Small intestine (tissue), 16 donors: ENCODE data around the gene EHF. TPM values are rescaled to one million over a fixed set of nuclear protein-coding genes. Genes with fewer than 3 reads are reported as not detected.

ENCODE experiments used
- DNase-seq, 2 donors: peaks; one replicate each; pipeline versions ENCODE4 v3.0.0 to v3.0.0-alpha.2; 2013
- FAIRE-seq: peaks from 2 replicates; lab custom pipeline; 2012; peaks lifted over from hg19 to GRCh38; lab: Jason Lieb, UNC
- H3K27ac ChIP-seq, 3 donors: one replicate each; pipeline ENCODE4 v1.5.1; 2013; ENCODE audit warnings: low read length in 2 of 3, mild to moderate bottlenecking in 2 of 3, control low read depth in 1 of 3, inconsistent platforms in 1 of 3, low read depth in 1 of 3, moderate library complexity in 1 of 3
- H3K27me3 ChIP-seq, 3 donors: one replicate each; pipeline ENCODE4 v1.6.1; 2013; ENCODE audit warnings: low read length in 3 of 3, inconsistent platforms in 1 of 3; ENCODE audit not compliant: control insufficient read depth in 3 of 3, insufficient read depth in 3 of 3
- H3K36me3 ChIP-seq, 3 donors: one replicate each; pipeline ENCODE4 v1.6.1; 2013; ENCODE audit warnings: low read length in 3 of 3, inconsistent platforms in 1 of 3, low read depth in 1 of 3, mild to moderate bottlenecking in 1 of 3, moderate library complexity in 1 of 3; ENCODE audit not compliant: control insufficient read depth in 3 of 3, insufficient read depth in 2 of 3
- H3K4me1 ChIP-seq, 3 donors: one replicate each; pipeline ENCODE4 v1.6.1; 2013; ENCODE audit warnings: low read length in 2 of 3, inconsistent platforms in 1 of 3, low read depth in 1 of 3, mild to moderate bottlenecking in 1 of 3, moderate library complexity in 1 of 3; ENCODE audit not compliant: control insufficient read depth in 3 of 3, insufficient read depth in 2 of 3
- H3K4me3 ChIP-seq, 3 donors: one replicate each; pipeline ENCODE4 v1.5.1; 2013; ENCODE audit warnings: low read length in 3 of 3, control low read depth in 1 of 3, inconsistent platforms in 1 of 3, low read depth in 1 of 3, mild to moderate bottlenecking in 1 of 3, moderate library complexity in 1 of 3
- H3K9me3 ChIP-seq, 2 donors: one replicate each; pipeline ENCODE4 v1.6.1; 2013; ENCODE audit warnings: low read depth in 1 of 2, low read length in 1 of 2; ENCODE audit not compliant: control insufficient read depth in 2 of 2, insufficient read depth in 1 of 2
- WGBS, 3 donors: extraction: QIAGEN DNeasy Blood & Tissue Kit; methylation state at CpG; one replicate each; pipeline ENCODE4 v1.1.7; 2013; 5-methylcytosine and 5-hydroxymethylcytosine counted together
- long read RNA-seq, 10 donors: transcript quantifications; one replicate each; lab custom pipeline, GENCODE V29; 2026
- polyA plus RNA-seq, 4 donors: library from polyadenylated mRNA; stranded (reverse) in 3 of 4; unstranded in 1 of 4; fragments of 200-250 nt in 3 of 4; fragments of 120-200 nt in 1 of 4; gene quantifications; one replicate each; pipeline versions ENCODE4 v1.2.1 to v1.2.3, GENCODE V29; 2013
- donor health status: healthy with polysubstance abuse.
- donor health status: control.
- donor health status: control.
- donor health status: Bipolar disorder and iron deficiency.
- donor health status: healthy.

The EHF gene
- 10 to 100 TPM in 3 of 4 donors, 1 to 10 TPM in 1; 7.3 to 54.1 (median 26.2) TPM for polyA plus RNA-seq
- long read RNA-seq, donor 1, partial matches to known transcripts, result 0 of 1 reads
- long read RNA-seq, donor 1, other reads (novel, unspliced or antisense), result 0 of 1 reads
- long read RNA-seq, donor 2, partial matches to known transcripts, result 0 of 1 reads
- long read RNA-seq, donor 2, other reads (novel, unspliced or antisense), result 0 of 1 reads
- long read RNA-seq, donor 3, result 0 reads
- long read RNA-seq, donor 4, result 0 reads
- long read RNA-seq, donor 5, result 0 reads
- long read RNA-seq, donor 6, result 0 reads
- long read RNA-seq, donor 7, result 0 reads
- long read RNA-seq, donor 8, partial matches to known transcripts, result 0 of 1 reads
- long read RNA-seq, donor 8, other reads (novel, unspliced or antisense), result 0 of 1 reads
- long read RNA-seq, donor 9, partial matches to known transcripts, result 0 of 1 reads
- long read RNA-seq, donor 9, other reads (novel, unspliced or antisense), result 0 of 1 reads
- long read RNA-seq, donor 10, transcript EHF-201 (9 exons, 3,150 nt), result major isoform, 5 of 7 reads
- long read RNA-seq, donor 10, partial matches to known transcripts, result 0 of 7 reads
- long read RNA-seq, donor 10, other reads (novel, unspliced or antisense), result 0 of 7 reads

DNA sequence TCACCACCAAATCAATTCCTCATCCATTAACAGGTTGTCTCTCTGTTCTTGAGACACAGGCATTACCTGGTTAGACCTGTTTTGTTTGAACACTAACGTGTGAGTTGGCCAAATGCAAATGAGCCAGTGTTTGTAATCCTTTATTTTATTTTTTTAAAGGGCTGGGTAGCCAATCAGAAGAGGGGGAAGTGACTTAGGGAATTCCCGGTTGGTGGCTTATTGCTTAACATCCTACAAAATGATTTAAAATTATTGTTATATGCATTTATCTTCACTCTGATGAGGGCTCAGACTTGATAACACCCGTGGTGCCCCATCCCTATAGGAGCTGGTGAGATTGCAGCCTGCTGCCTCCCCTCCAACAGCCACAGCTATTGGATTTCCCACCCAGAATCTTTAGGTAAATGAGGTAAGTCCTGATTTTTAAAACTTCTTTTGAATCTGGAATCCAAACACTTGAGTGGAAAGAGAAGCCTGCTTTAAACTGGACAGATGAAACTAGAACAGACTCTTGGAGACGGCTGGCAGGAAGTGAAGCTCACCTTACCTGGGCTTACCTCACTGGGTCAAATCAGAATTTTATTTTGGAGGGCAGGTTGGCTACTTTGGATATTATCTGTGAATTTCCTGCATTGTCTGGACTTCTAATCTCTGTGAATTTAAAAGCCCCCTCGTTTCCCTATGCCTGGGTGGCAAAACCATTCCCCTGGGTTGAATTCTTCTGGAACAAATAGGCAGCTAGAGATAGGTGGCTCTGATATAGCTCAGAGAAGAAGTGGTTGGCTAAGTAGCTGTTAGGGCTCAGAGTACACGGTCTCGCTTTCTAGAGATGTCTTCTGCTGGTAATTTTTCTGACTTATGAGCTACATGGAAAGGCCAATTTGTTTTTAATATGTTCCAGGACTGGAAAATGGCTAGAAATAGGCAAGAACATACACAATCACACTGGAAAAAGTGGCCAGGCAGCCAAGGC lies at the start of gene EHF:
Gene EHF (plus strand): TSS at position 274 of the 973 bp plus-strand sequence. CDS start 21,538 bp downstream, outside the sequence.
- no peaks in the 10 kb centered on the region for H3K36me3 ChIP-seq
- FAIRE-seq (no peak), DNase-seq (peak; percentile 62 to 74)
- H3K9me3 ChIP-seq, result peaks cover 0 to 10% of the 10 kb centered on the region in 2 donors
- 9 to 41% (median 28%) methylated on average over 7 of the region's 7 CpGs for WGBS, 3 donors
- peak within 1 kb of the TSS in 2 of 3 donors; percentile 2 to 37 for H3K4me3 ChIP-seq
- peak within 1 kb of the TSS; percentile 22 to 88 (median 45) for H3K27ac ChIP-seq
- no peaks in the 10 kb centered on the region for H3K27me3 ChIP-seq
- peaks cover 0 to 18% (median 2%) of the 10 kb centered on the region in 3 donors for H3K4me1 ChIP-seq

GRCh38 chr11:34573537-34573936 lies 47.4 kb upstream of the EHF start:
- no peaks in the 10 kb centered on the region for H3K9me3 ChIP-seq
- no peaks in the 10 kb centered on the region for H3K36me3 ChIP-seq
- H3K27me3 ChIP-seq, result no peaks in the 10 kb centered on the region
- no peak overlapping the region for H3K4me3 ChIP-seq
- FAIRE-seq (no peak), DNase-seq (no peak)
- no peak overlapping the region for H3K27ac ChIP-seq
- 92 to 99% (median 95%) methylated on average over 7 of the region's 7 CpGs for WGBS, 3 donors
- no peaks in the 10 kb centered on the region for H3K4me1 ChIP-seq

- WGBS, 3 donors, result 54 to 65% (median 57%) methylated on average over 4 of the region's 4 CpGs
- H3K9me3 ChIP-seq, result no peaks in the 10 kb centered on the region
- no peak overlapping the region for H3K27ac ChIP-seq
- no peaks in the 10 kb centered on the region for H3K36me3 ChIP-seq
- H3K4me1 ChIP-seq, result no peaks in the 10 kb centered on the region
- H3K4me3 ChIP-seq, result no peak overlapping the region
- no peak for FAIRE-seq
- H3K27me3 ChIP-seq, result no peaks in the 10 kb centered on the region
- DNase-seq, result no peak
Observed at GRCh38 chr11:34575261-34575660, 45.6 kb upstream of the EHF start.

DNA sequence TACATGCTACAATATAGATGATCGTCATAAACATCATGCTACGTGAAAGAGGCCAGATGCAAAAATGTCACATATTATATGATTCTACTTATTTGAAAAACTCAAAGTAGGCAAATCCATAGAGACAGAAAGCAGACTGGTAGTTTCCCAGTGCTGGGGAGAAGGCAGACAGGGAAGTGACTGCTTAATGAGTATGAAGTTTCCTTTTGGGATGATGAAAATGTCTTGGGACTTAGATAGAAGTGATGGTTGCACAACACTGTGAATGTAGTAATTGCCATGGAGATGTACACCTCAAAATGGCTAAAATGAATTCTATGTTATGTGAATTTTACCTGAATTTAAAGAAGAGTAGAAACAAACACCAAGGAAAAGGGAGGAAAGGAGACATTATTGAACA lies 45.2 kb upstream of the EHF start:
- H3K27ac ChIP-seq, result no peak overlapping the region

DNA sequence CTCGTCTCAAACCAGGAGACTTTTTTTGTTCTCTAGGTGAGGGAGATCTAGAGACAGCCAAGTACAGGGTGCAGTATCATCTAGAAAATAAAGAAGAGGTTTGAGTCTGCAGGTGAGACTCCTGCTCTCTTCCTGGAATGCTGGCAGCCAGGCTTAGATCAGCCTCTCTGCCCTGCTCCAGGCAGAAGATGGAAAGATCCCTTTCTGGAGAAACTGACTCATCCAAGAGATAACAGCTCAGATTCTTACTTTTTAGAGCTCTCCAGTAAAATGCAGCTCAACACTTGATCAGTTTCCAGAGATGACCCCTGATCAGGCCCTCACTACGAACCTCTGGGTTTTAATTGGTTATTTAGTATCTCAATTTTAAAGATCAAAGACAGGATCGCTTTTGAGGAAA lies 44.6 kb upstream of the EHF start:
- Histone ChIP-seq H3K27me3 (no peaks in the 10 kb centered on the region), H3K27ac (no peak overlapping the region), H3K9me3 (no peaks in the 10 kb centered on the region), H3K4me1 (no peaks in the 10 kb centered on the region), H3K4me3 (no peak overlapping the region), H3K36me3 (no peaks in the 10 kb centered on the region)
- WGBS, 3 donors, result 81 to 89% (median 83%) methylated on average over 3 of the region's 3 CpGs
- FAIRE-seq (no peak), DNase-seq (no peak)

More for the DNA sequence above, 45.2 kb upstream of the EHF start:
- no peaks in the 10 kb centered on the region for H3K36me3 ChIP-seq
- no peak overlapping the region for H3K4me3 ChIP-seq
- H3K9me3 ChIP-seq, result no peaks in the 10 kb centered on the region
- no peak for DNase-seq
- WGBS, 3 donors, result 84 to 92% (median 88%) methylated on average over 2 of the region's 2 CpGs
- no peak for FAIRE-seq
- H3K27me3 ChIP-seq, result no peaks in the 10 kb centered on the region
- no peaks in the 10 kb centered on the region for H3K4me1 ChIP-seq

GRCh38 chr11:34583818-34584217 lies 37.1 kb upstream of the EHF start:
- Histone ChIP-seq H3K27ac (peak overlapping the region in 1 of 3 donors; percentile 40), H3K36me3 (no peaks in the 10 kb centered on the region), H3K27me3 (no peaks in the 10 kb centered on the region), H3K4me3 (no peak overlapping the region), H3K4me1 (peaks cover 0 to 22% (median 3%) of the 10 kb centered on the region in 3 donors), H3K9me3 (no peaks in the 10 kb centered on the region)
- peak in 1 of 2 donors; percentile 55 for DNase-seq
- FAIRE-seq, result no peak
- 14 to 63% (median 50%) methylated on average over 4 of the region's 4 CpGs for WGBS, 3 donors

DNA sequence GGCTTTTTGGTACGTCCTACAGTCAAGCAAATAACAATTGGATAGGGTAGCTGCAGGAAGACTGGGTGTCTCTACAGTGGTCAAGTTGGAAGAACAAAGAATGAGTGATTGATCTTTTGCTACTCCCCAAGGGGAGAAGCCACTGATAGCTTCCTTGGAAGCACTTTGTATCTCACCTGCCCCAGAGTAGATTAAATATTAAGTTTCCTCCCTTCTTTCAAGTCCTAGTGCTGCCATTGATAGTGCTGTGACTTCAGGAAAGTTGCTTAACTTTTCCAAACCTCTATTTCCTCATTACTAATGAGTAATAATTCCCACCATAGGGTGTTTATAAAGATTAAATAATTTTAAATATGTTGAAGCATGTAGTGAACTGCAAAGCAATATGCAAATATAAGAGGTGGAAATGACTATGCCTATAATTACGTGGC lies 35.6 kb upstream of the EHF start:
- 25 to 58% (median 37%) methylated on average over 2 of the region's 2 CpGs for WGBS, 3 donors
- H3K36me3 ChIP-seq, result no peaks in the 10 kb centered on the region
- no peaks in the 10 kb centered on the region for H3K27me3 ChIP-seq
- peaks cover 0 to 22% (median 3%) of the 10 kb centered on the region in 3 donors for H3K4me1 ChIP-seq
- peak overlapping the region in 2 of 3 donors; percentile 64 for H3K27ac ChIP-seq
- no peak overlapping the region for H3K4me3 ChIP-seq
- DNase-seq (peak in 1 of 2 donors; percentile 82), FAIRE-seq (no peak)
- no peaks in the 10 kb centered on the region for H3K9me3 ChIP-seq
